CD4-positive, alpha-beta T cell (primary cell): ENCODE measurements around the gene TTC23L. TPM values are rescaled to one million over a fixed set of nuclear protein-coding genes. Genes with fewer than 3 reads are reported as not detected.

ENCODE experiments used
- ATAC-seq: fragments of 200-7000 bp; cut with Tn5 transposase; one replicate; pipeline ENCODE4 v1.10.0; 2022; ENCODE audit warnings: mild to moderate bottlenecking; ENCODE audit not compliant: poor library complexity
- CTCF ChIA-PET: fragments of 350-600 bp; sonication (Branson Sonifier 250); formaldehyde crosslinking; loops from one replicate; lab custom pipeline; 2021; ENCODE audit warnings: antibody characterized with exemption, inconsistent platforms; lab: Charles Lee
- POLR2A ChIA-PET: fragments of 350-600 bp; sonication (Branson Sonifier 250); formaldehyde crosslinking; loops from one replicate; lab custom pipeline; 2021; ENCODE audit warnings: antibody characterized with exemption, inconsistent platforms; lab: Charles Lee
- DNase-seq, 14 experiments: peaks; one replicate each; pipeline ENCODE4 v3.0.0-alpha.2; 2013 to 2020; ENCODE audit warnings: mixed read lengths in 2 of 14
- H3K27ac ChIP-seq, 2 donors: one replicate each; pipeline versions ENCODE4 v1.5.1 to v1.7.0; 2013; ENCODE audit warnings: low read length in 2 of 2, low read depth in 1 of 2, mild to moderate bottlenecking in 1 of 2
- H3K27me3 ChIP-seq, 2 experiments: 1 replicate in 1 of 2; 2 replicates in 1 of 2; pipeline versions ENCODE4 v1.6.1 to v1.7.0; 2013; ENCODE audit warnings: low read length in 2 of 2, control low read depth in 1 of 2, mild to moderate bottlenecking in 1 of 2, moderate library complexity in 1 of 2; ENCODE audit not compliant: insufficient read depth in 2 of 2, control insufficient read depth in 1 of 2
- H3K36me3 ChIP-seq: one replicate; pipeline ENCODE4 v1.6.1; 2013; ENCODE audit warnings: low read length, control low read depth; ENCODE audit not compliant: insufficient read depth
- H3K4me1 ChIP-seq: one replicate; pipeline ENCODE4 v1.6.1; 2013; ENCODE audit warnings: low read length, control low read depth; ENCODE audit not compliant: insufficient read depth
- H3K4me3 ChIP-seq: one replicate; pipeline ENCODE4 v1.5.1; 2013; ENCODE audit warnings: mild to moderate bottlenecking, low read length, moderate library complexity
- H3K9me3 ChIP-seq, 2 experiments: 1 replicate in 1 of 2; 2 replicates in 1 of 2; pipeline versions ENCODE4 v1.6.1 to v1.7.0; 2013; ENCODE audit warnings: low read length in 2 of 2, mild to moderate bottlenecking in 2 of 2, control low read depth in 1 of 2, moderate library complexity in 1 of 2; ENCODE audit not compliant: control insufficient read depth in 1 of 2, insufficient read depth in 1 of 2
- H3K27ac Mint-ChIP-seq: one replicate; pipeline ENCODE4 v1.8.0; 2020; ENCODE audit warnings: mixed read lengths
- H3K27me3 Mint-ChIP-seq: one replicate; pipeline ENCODE4 v1.8.0; 2021; ENCODE audit warnings: mixed read lengths
- H3K36me3 Mint-ChIP-seq: one replicate; pipeline ENCODE4 v1.8.0; 2021; ENCODE audit warnings: low read depth, mixed read lengths
- H3K4me1 Mint-ChIP-seq: one replicate; pipeline ENCODE4 v1.8.0; 2021; ENCODE audit warnings: low read depth, mixed read lengths
- H3K4me3 Mint-ChIP-seq: one replicate; pipeline ENCODE4 v1.8.0; 2020; ENCODE audit warnings: mild to moderate bottlenecking, mixed read lengths
- H3K9me3 Mint-ChIP-seq: one replicate; pipeline ENCODE4 v1.8.0; 2020; ENCODE audit warnings: mixed read lengths
- CTCF ChIP-seq: fragments of 200-600 bp; IDR thresholded peaks from one replicate; pipeline ENCODE4 v1.8.0; 2022; ENCODE audit warnings: antibody characterized with exemption, mild to moderate bottlenecking
- intact Hi-C, 2 experiments: fragments of 100-400 bp; cut with DNase I in 1 of 2; cut with micrococcal nuclease in 1 of 2; formaldehyde crosslinking; loops; one replicate each; pipeline versions ENCODE4 v1.15.1 to v1.9.0; 2023 to 2025; cut with DNase I, micrococcal nuclease
- total RNA-seq, 174 experiments: library from RNA in 2 of 174; stranded (reverse) in 2 of 174; gene quantifications; one replicate each; pipeline ENCODE4 v1.2.3 and lab custom pipeline; 2021 to 2026

TTC23L gene
- total RNA-seq, 2 experiments from 2014 or later = 0.20 TPM; not detected in 1

GRCh38 chr5:34804913-34805312 is 34.1 kb upstream of the TTC23L start:
- no peak overlapping the region for H3K27ac Mint-ChIP-seq
- ATAC-seq = no peak

GRCh38 chr5:34806532-34806931 is 32.4 kb upstream of the TTC23L start:
- Mint-ChIP-seq H3K9me3 (no peaks in the 10 kb centered on the region), H3K4me3 (no peak overlapping the region), H3K4me1 (no peaks in the 10 kb centered on the region), H3K36me3 (no peaks in the 10 kb centered on the region), H3K27ac (no peak overlapping the region), H3K27me3 (no peaks in the 10 kb centered on the region)
- H3K27ac ChIP-seq = no peak overlapping the region
- no peak for TF ChIP-seq CTCF
- DNase-seq (no peak), ATAC-seq (no peak)
- CTCF ChIA-PET = no interaction called here
- no peaks in the 10 kb centered on the region for H3K36me3 ChIP-seq
- H3K27me3 ChIP-seq = no peaks in the 10 kb centered on the region
- H3K9me3 ChIP-seq = no peaks in the 10 kb centered on the region
- intact Hi-C loops = loop anchor here in 1 of 2 experiments (5.0 kb wide), 1 partner anchor 76 kb away; no protein-coding TSS in a partner anchor
- POLR2A ChIA-PET = no interaction called here
- H3K4me1 ChIP-seq = no peaks in the 10 kb centered on the region
- no peak overlapping the region for H3K4me3 ChIP-seq

More at GRCh38 chr5:34804913-34805312, 34.1 kb upstream of the TTC23L start:
- DNase-seq = no peak
- intact Hi-C loops = loop anchor here in 1 of 2 experiments (5.0 kb wide), 1 partner anchor 77 kb away; no protein-coding TSS in a partner anchor
- Mint-ChIP-seq H3K36me3 (no peaks in the 10 kb centered on the region), H3K27me3 (no peaks in the 10 kb centered on the region), H3K9me3 (no peaks in the 10 kb centered on the region), H3K4me1 (no peaks in the 10 kb centered on the region), H3K4me3 (no peak overlapping the region)
- H3K4me3 ChIP-seq = no peak overlapping the region
- CTCF ChIA-PET = no interaction called here
- no peaks in the 10 kb centered on the region for H3K27me3 ChIP-seq
- no peak for TF ChIP-seq CTCF
- H3K27ac ChIP-seq = no peak overlapping the region
- H3K4me1 ChIP-seq = no peaks in the 10 kb centered on the region
- H3K36me3 ChIP-seq = no peaks in the 10 kb centered on the region
- POLR2A ChIA-PET = no interaction called here
- no peaks in the 10 kb centered on the region for H3K9me3 ChIP-seq

GRCh38 chr5:34811706-34812105 is 27.3 kb upstream of the TTC23L start:
- H3K27me3 ChIP-seq = no peaks in the 10 kb centered on the region
- H3K36me3 Mint-ChIP-seq = no peaks in the 10 kb centered on the region
- H3K4me1 ChIP-seq = no peaks in the 10 kb centered on the region
- no peaks in the 10 kb centered on the region for H3K4me1 Mint-ChIP-seq
- H3K4me3 Mint-ChIP-seq = no peak overlapping the region
- TF ChIP-seq CTCF = no peak
- ChIA-PET POLR2A (no interaction called here), CTCF (no interaction called here)
- no peak for DNase-seq
- no peak overlapping the region for H3K27ac ChIP-seq
- intact Hi-C loops = no loop called here
- H3K27ac Mint-ChIP-seq = no peak overlapping the region
- no peak for ATAC-seq
- H3K9me3 ChIP-seq = no peaks in the 10 kb centered on the region
- no peak overlapping the region for H3K4me3 ChIP-seq
- no peaks in the 10 kb centered on the region for H3K27me3 Mint-ChIP-seq
- no peaks in the 10 kb centered on the region for H3K36me3 ChIP-seq
- H3K9me3 Mint-ChIP-seq = no peaks in the 10 kb centered on the region
